ENCODE measurements around the gene ARHGAP25. TPM values are rescaled to one million over a fixed set of nuclear protein-coding genes. Genes with fewer than 3 reads are reported as not detected.

Gene ARHGAP25
- total RNA-seq, 1 experiment from 2014 or later = 0.27 TPM

DNA sequence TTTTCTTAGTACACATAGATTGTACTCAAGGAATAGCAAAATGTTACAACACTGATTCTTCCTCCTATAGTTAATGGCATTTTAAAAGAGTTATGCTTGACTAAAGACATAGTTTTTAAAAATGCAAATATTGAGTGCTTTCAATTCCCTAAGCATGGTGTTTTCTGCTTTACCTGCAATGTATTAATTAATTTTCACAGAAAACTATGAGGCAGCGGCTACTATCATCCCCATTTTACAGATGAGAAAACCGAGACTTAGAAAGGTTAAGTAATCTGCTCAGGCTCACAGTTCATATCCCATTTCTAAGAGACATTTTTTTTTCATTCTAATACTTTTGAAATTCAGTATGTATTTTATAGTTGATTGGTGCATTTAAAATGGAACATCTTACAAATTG lies 98.6 kb downstream of the ARHGAP25 start (continued):
- TF ChIP-seq, protein P1, sequence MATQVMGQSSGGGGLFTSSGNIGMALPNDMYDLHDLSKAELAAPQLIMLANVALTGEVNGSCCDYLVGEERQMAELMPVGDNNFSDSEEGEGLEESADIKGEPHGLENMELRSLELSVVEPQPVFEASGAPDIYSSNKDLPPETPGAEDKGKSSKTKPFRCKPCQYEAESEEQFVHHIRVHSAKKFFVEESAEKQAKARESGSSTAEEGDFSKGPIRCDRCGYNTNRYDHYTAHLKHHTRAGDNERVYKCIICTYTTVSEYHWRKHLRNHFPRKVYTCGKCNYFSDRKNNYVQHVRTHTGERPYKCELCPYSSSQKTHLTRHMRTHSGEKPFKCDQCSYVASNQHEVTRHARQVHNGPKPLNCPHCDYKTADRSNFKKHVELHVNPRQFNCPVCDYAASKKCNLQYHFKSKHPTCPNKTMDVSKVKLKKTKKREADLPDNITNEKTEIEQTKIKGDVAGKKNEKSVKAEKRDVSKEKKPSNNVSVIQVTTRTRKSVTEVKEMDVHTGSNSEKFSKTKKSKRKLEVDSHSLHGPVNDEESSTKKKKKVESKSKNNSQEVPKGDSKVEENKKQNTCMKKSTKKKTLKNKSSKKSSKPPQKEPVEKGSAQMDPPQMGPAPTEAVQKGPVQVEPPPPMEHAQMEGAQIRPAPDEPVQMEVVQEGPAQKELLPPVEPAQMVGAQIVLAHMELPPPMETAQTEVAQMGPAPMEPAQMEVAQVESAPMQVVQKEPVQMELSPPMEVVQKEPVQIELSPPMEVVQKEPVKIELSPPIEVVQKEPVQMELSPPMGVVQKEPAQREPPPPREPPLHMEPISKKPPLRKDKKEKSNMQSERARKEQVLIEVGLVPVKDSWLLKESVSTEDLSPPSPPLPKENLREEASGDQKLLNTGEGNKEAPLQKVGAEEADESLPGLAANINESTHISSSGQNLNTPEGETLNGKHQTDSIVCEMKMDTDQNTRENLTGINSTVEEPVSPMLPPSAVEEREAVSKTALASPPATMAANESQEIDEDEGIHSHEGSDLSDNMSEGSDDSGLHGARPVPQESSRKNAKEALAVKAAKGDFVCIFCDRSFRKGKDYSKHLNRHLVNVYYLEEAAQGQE (IDR thresholded peaks at IDR 0.05; ENCODE audit: low read depth) = no peak
- TF ChIP-seq SIN3A (IDR thresholded peaks at IDR 0.05; ENCODE audit: low read depth) (no peak), TCF7L2 (IDR thresholded peaks at IDR 0.05; ENCODE audit: borderline replicate concordance, extremely low read depth, insufficient read depth, insufficient read length) (no peak), ZFX (IDR thresholded peaks at IDR 0.05) (no peak), ZNF274 (IDR thresholded peaks at IDR 0.05; ENCODE audit: low read depth, low read length) (no peak), YY1 (IDR thresholded peaks at IDR 0.05; ENCODE audit: extremely low read depth, insufficient replicate concordance, low read depth, low read length) (no peak), EZH2 (IDR thresholded peaks at IDR 0.05) (no peak), CEBPB (IDR thresholded peaks at IDR 0.05; ENCODE audit: low read depth) (no peak), RAD21 (IDR thresholded peaks at IDR 0.05; ENCODE audit: low read depth) (no peak), SRF (IDR thresholded peaks at IDR 0.05; ENCODE audit: low read depth) (no peak), ELF1 (IDR thresholded peaks at IDR 0.05; ENCODE audit: borderline replicate concordance, low read depth) (no peak)
- TF ChIP-seq, protein P2, sequence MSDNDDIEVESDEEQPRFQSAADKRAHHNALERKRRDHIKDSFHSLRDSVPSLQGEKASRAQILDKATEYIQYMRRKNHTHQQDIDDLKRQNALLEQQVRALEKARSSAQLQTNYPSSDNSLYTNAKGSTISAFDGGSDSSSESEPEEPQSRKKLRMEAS (IDR thresholded peaks at IDR 0.05) = no peak
